PC-9 (cell line): ENCODE measurements around the gene ATP2C2.

Experiments used
- EZH2 ChIP-seq: fragments of 200-600 bp; sonication (generic); IDR thresholded peaks from 2 replicates; pipeline ENCODE4 v1.8.0; 2017; ENCODE audit warnings: antibody characterized with exemption, low read depth
- TF ChIP-seq, protein P1 (sequence below): fragments of 200-600 bp; sonication (generic); conservative IDR thresholded peaks from 2 replicates; pipeline ENCODE4 v1.6.1; 2017; ENCODE audit warnings: mixed run types, antibody characterized with exemption, mild to moderate bottlenecking, moderate library complexity

GRCh38 chr16:84459941-84460405 is 91.6 kb downstream of the ATP2C2 start:
- TF ChIP-seq, protein P1, sequence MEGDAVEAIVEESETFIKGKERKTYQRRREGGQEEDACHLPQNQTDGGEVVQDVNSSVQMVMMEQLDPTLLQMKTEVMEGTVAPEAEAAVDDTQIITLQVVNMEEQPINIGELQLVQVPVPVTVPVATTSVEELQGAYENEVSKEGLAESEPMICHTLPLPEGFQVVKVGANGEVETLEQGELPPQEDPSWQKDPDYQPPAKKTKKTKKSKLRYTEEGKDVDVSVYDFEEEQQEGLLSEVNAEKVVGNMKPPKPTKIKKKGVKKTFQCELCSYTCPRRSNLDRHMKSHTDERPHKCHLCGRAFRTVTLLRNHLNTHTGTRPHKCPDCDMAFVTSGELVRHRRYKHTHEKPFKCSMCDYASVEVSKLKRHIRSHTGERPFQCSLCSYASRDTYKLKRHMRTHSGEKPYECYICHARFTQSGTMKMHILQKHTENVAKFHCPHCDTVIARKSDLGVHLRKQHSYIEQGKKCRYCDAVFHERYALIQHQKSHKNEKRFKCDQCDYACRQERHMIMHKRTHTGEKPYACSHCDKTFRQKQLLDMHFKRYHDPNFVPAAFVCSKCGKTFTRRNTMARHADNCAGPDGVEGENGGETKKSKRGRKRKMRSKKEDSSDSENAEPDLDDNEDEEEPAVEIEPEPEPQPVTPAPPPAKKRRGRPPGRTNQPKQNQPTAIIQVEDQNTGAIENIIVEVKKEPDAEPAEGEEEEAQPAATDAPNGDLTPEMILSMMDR: no peak
- no peak for TF ChIP-seq EZH2
